ENCODE results near the gene APOE.
"Not testable (repeated sequence)": the region's sequence is repeated elsewhere in the genome, so short reads cannot be mapped to it uniquely, and the experiment has no call there.

GRCh38 chr19:44861576-44861975, 44.0 kb upstream of the APOE start:
- not testable (repeated sequence) for TF ChIP-seq ZNF274 (IDR thresholded peaks at IDR 0.05; ENCODE audit: borderline replicate concordance, extremely low read depth, low read length)
- TF ChIP-seq, protein P1, sequence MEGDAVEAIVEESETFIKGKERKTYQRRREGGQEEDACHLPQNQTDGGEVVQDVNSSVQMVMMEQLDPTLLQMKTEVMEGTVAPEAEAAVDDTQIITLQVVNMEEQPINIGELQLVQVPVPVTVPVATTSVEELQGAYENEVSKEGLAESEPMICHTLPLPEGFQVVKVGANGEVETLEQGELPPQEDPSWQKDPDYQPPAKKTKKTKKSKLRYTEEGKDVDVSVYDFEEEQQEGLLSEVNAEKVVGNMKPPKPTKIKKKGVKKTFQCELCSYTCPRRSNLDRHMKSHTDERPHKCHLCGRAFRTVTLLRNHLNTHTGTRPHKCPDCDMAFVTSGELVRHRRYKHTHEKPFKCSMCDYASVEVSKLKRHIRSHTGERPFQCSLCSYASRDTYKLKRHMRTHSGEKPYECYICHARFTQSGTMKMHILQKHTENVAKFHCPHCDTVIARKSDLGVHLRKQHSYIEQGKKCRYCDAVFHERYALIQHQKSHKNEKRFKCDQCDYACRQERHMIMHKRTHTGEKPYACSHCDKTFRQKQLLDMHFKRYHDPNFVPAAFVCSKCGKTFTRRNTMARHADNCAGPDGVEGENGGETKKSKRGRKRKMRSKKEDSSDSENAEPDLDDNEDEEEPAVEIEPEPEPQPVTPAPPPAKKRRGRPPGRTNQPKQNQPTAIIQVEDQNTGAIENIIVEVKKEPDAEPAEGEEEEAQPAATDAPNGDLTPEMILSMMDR (IDR thresholded peaks at IDR 0.05; ENCODE audit: control extremely low read depth in 1 of 3, insufficient read depth in 1 of 3, low read depth in 1 of 3, low read length in 3 of 3) = not testable (repeated sequence)

Measured in H1 (cell line).